ENCODE data around the gene TMEM145. TPM values are rescaled to one million over a fixed set of nuclear protein-coding genes. Genes with fewer than 3 reads are reported as not detected.

TMEM145 gene
- total RNA-seq, 1 donor: not detected

GRCh38 chr19:42285988-42286348 lies 27.1 kb upstream of the TMEM145 start:
- no peak for TF ChIP-seq CTCF (IDR thresholded peaks at IDR 0.05; ENCODE audit: insufficient read depth, low read length)
- DNase-seq (ENCODE audit: low read depth): no peak
- H3K4me3 ChIP-seq (ENCODE audit: low read depth, low read length): peak overlapping the region; percentile 84

- DNase-seq (ENCODE audit: low read depth): peak; percentile 63
- no peak for TF ChIP-seq CTCF (IDR thresholded peaks at IDR 0.05; ENCODE audit: insufficient read depth, low read length)
- H3K4me3 ChIP-seq (ENCODE audit: low read depth, low read length): peak overlapping the region; percentile 84
Measured at GRCh38 chr19:42286349-42287016, 26.6 kb upstream of the TMEM145 start.

GRCh38 chr19:42287017-42287826 lies 25.9 kb upstream of the TMEM145 start:
- H3K4me3 ChIP-seq (ENCODE audit: low read depth, low read length): no peak overlapping the region
- no peak for TF ChIP-seq CTCF (IDR thresholded peaks at IDR 0.05; ENCODE audit: insufficient read depth, low read length)
- DNase-seq (ENCODE audit: low read depth): no peak

- TF ChIP-seq CTCF (IDR thresholded peaks at IDR 0.05; ENCODE audit: insufficient read depth, low read length): no peak
- DNase-seq (ENCODE audit: low read depth): no peak
- H3K4me3 ChIP-seq (ENCODE audit: low read depth, low read length): no peak overlapping the region
Measured at GRCh38 chr19:42287827-42288107, 25.3 kb upstream of the TMEM145 start.

GRCh38 chr19:42288387-42288786 lies 24.7 kb upstream of the TMEM145 start:
- no peak overlapping the region for H3K4me3 ChIP-seq (ENCODE audit: low read depth, low read length)
- no peak for DNase-seq (ENCODE audit: low read depth)
- TF ChIP-seq CTCF (IDR thresholded peaks at IDR 0.05; ENCODE audit: insufficient read depth, low read length): no peak

- no peak for TF ChIP-seq CTCF (IDR thresholded peaks at IDR 0.05; ENCODE audit: insufficient read depth, low read length)
- no peak overlapping the region for H3K4me3 ChIP-seq (ENCODE audit: low read depth, low read length)
- no peak for DNase-seq (ENCODE audit: low read depth)
Measured at GRCh38 chr19:42288881-42289555, 24.1 kb upstream of the TMEM145 start.
